A204.1 (cell line): ENCODE results near the gene TSPAN15.

Experiments used
- FAIRE-seq: peaks from 2 replicates; lab custom pipeline; 2012; peaks lifted over from hg19 to GRCh38; lab: Jason Lieb, UNC

Gene TSPAN15

GRCh38 chr10:69417542-69417941 lies 33.7 kb upstream of the TSPAN15 start:
- no peak for FAIRE-seq

- no peak for FAIRE-seq
Observed at GRCh38 chr10:69418052-69418752, 33.1 kb upstream of the TSPAN15 start.

GRCh38 chr10:69419096-69419743 lies 32.0 kb upstream of the TSPAN15 start:
- no peak for FAIRE-seq

GRCh38 chr10:69419744-69420126 lies 31.5 kb upstream of the TSPAN15 start:
- no peak for FAIRE-seq

- no peak for FAIRE-seq
Observed at GRCh38 chr10:69421611-69422308, 29.5 kb upstream of the TSPAN15 start.

GRCh38 chr10:69422676-69423075 lies 28.6 kb upstream of the TSPAN15 start:
- FAIRE-seq, result no peak

- FAIRE-seq, result no peak
Observed at GRCh38 chr10:69425041-69425440, 26.2 kb upstream of the TSPAN15 start.

- no peak for FAIRE-seq
Observed at GRCh38 chr10:69425511-69426298, 25.6 kb upstream of the TSPAN15 start.

GRCh38 chr10:69426376-69426727 lies 24.9 kb upstream of the TSPAN15 start:
- no peak for FAIRE-seq

- no peak for FAIRE-seq
Observed at GRCh38 chr10:69428165-69428564, 23.1 kb upstream of the TSPAN15 start.

- no peak for FAIRE-seq
Observed at GRCh38 chr10:69434169-69434568, 17.1 kb upstream of the TSPAN15 start.

- FAIRE-seq, result no peak
Observed at GRCh38 chr10:69434926-69435325, 16.3 kb upstream of the TSPAN15 start.

GRCh38 chr10:69435966-69436520 lies 15.2 kb upstream of the TSPAN15 start:
- no peak for FAIRE-seq

GRCh38 chr10:69437321-69438259 lies 13.7 kb upstream of the TSPAN15 start:
- no peak for FAIRE-seq

- no peak for FAIRE-seq
Observed at GRCh38 chr10:69438536-69439349, 12.5 kb upstream of the TSPAN15 start.

GRCh38 chr10:69439350-69439739 lies 11.9 kb upstream of the TSPAN15 start:
- no peak for FAIRE-seq

- no peak for FAIRE-seq
Observed at GRCh38 chr10:69439813-69440506, 11.3 kb upstream of the TSPAN15 start.

GRCh38 chr10:69443354-69443753 lies 7.9 kb upstream of the TSPAN15 start:
- FAIRE-seq, result no peak

GRCh38 chr10:69445041-69445440 lies 6.2 kb upstream of the TSPAN15 start:
- FAIRE-seq, result no peak

GRCh38 chr10:69446229-69446628 lies 5.0 kb upstream of the TSPAN15 start:
- no peak for FAIRE-seq
